ENCODE measurements around the gene GLI3.

GLI3 gene

DNA sequence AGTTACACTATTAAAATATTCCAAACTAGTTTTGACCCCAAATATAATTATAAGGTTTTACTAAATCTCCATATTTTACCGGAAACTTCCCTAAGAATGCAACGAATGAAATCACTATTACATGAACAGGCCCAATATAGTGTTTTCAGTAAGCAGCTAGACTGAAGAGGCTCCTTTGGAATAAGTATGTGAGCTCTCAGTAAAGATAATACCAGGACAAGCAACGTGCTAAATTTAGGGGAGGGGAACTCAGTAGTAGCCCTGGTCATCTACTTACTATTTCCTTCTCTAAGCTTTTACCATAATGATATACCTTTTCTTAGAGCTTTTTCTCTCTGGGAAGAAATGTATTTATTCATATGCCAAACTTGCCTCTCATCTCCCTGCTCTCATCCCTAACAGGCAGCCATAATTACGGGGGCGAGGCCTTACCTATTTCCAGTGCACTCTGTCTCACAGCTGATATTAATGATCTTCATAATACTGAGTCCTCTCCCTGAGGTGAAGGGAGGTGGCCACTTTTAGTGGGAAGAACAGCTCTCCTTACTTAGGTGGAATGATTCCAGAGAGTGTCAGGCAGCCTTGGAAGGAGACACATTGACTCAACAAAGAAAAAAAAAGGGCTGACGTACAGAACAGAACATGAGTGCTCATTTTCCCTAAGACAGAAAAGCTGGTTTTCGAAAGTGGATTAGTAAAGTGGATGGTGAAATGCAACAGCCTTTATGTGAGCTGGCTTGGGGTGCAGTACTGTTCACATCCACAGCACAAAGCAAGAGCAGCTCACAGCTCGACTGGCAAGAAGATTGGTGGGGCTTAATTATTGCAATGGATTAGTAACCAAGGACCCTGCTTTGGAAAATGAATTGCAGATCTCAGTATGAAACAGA, 165.4 kb downstream of the GLI3 start:
- DNase-seq, result no peak

GRCh38 chr7:42070068-42070467, 166.9 kb downstream of the GLI3 start:
- DNase-seq, result no peak

- no peak for DNase-seq
Observed at GRCh38 chr7:42069590-42069989, 167.4 kb downstream of the GLI3 start.

DNA sequence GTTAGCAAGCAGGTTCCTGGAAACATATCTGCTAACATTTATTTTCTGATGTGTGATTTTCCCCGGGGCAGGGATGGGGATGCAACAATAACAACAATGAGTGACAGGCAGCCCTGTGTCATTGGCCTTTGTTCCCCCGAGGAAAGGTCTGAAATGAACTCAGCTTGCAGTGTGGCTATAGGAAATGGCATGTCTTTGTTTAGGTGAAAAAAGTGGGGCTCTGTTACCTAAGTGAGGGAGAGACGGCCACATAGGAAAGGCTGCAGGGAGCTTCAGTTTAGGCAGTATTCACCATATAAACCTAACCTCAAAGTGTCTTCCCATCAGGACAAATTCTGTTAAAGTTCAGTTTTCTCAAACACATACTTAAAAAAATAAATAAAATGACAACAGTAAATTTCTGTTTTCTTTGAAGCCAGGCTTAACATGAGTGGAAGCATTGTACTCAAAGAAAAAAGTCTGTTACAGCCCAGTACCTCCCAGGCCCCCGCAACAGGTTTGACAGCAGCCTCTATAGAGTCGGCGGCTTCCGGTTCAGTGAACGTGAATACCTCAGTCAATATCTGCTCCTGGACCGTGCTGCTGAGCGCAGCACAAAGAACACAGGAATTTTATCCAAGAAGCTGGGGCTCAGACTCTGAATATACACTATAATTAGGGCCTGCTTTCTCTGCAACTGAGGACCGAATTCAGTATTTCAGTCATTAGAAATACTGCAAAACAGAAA, 168.3 kb downstream of the GLI3 start:
- DNase-seq, result no peak

DNA sequence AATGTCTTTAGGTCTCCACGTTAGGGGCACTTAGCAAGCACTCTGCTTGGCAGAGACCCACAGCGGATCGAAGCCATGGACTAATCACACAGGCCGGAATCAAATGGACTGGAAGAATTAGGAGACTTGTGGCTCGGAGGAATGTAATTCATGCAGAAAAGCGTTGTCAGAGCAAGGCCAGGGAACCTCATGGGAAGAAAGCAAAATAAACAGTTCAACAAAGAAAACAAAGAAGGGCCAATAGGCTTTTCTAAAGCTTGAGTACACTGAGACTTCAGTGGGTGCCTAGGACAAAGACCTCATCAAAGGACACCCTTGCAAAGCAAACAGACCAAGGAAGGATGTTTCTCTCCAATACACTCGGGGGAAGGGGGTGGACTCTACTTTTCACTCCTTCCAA, 171.1 kb downstream of the GLI3 start:
- no peak for DNase-seq

DNA sequence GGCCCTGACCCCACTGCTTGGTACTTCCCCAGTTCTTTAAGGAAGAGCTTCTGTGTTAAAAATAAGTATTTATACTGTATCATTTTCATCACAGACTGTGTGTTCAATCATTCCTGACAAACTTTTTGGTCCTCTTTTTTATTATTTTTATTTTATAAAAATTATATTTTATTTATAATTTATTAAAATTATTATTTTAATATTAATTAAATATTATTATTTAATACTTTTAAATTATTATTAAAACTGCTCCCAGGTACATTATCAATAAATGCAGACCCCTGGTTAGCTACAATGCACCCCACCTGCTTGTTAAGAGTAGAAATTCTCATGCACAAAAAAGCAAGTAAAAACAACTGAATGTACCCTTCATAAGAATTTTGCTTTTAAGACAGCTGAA, 172.0 kb downstream of the GLI3 start:
- DNase-seq, result no peak

DNA sequence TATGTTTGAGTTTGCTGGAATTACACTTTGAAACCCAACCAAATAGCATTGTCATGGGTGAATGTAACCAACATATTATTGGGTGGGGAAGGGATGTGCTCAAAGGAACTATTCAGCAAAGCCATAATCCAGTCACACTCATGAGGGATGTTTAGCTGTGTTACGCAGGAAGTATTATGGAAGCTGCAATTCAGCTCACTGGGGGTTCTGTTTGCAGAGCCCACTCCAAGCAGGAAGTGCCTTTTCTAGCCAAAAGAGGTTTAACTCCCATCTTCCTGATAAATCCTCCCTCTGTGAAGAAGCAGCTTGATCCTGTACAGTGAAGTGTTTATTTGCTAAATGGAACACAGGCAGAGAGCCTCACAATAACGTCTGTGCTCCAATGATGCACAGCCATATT, 172.5 kb downstream of the GLI3 start:
- DNase-seq, result no peak

- no peak for DNase-seq
Observed at GRCh38 chr7:42059275-42059674, 177.7 kb downstream of the GLI3 start.

- DNase-seq, result no peak
Observed at GRCh38 chr7:42057331-42057730, 179.7 kb downstream of the GLI3 start.

DNA sequence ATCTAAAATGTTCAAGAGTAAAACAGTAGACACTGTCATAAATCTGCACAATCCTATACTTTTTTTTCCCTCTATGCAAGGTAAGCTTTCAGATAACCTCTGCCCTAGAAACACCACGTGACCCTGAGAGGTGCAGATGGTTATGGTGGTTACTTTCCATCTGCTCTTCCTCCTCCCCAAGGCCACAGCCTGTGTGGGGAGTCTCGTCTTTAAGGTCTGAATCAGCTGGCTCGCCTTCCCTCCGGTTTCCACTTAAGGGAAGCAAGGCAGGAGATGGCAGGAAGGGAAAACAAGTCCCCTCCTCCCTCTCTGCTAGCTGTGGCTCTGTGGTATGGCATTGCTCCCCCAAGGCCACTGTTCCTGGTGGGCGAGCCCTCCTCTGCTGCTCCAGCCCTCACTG, 181.8 kb downstream of the GLI3 start:
- no peak for DNase-seq

- DNase-seq, result no peak
Observed at GRCh38 chr7:42053834-42054233, 183.2 kb downstream of the GLI3 start.

GRCh38 chr7:42049761-42050160, 187.2 kb downstream of the GLI3 start:
- no peak for DNase-seq

DNA sequence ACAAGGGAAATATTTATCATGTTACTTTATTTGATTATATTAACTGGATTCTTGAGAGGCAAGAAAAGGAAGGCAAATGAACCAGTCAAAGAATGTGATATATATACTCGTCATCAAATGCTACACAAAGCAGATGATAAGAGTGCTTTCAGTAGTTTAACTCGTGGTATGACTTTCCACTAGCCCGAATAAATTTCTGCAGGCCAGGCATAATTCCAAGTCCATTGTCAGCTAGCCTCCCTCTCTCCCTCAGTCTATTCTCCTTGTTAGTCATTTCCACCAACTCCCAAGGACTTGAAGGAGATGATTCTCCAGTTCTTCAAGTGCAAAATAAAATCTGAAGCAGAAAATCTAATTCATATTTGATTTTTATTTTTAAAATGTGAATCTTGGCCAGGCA, 190.5 kb downstream of the GLI3 start:
- DNase-seq, result no peak

DNA sequence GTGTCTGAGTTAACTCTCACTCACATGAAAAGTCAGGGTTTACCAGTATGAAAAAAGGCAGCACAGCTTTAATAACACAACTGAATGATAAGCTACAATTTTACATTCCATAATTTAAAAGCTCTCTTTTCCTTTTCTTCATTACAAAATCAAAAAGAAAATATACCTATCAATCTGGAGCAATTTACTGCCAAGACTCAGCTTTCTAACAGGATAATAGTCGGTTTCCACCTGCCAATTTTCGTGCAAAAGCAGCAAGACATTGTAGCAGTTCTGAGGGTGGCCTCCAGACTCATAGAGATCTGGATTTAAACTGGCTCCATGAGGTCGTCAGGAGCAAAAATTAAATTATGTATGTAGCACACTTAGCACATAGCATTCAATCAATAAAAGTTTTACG, 191.0 kb downstream of the GLI3 start:
- DNase-seq, result no peak

- DNase-seq, result no peak
Observed at GRCh38 chr7:42039921-42040320, 197.1 kb downstream of the GLI3 start.

- DNase-seq, result no peak
Observed at GRCh38 chr7:42035210-42035609, 201.8 kb downstream of the GLI3 start.

- DNase-seq, result no peak
Observed at GRCh38 chr7:42033480-42033879, 203.5 kb downstream of the GLI3 start.

DNA sequence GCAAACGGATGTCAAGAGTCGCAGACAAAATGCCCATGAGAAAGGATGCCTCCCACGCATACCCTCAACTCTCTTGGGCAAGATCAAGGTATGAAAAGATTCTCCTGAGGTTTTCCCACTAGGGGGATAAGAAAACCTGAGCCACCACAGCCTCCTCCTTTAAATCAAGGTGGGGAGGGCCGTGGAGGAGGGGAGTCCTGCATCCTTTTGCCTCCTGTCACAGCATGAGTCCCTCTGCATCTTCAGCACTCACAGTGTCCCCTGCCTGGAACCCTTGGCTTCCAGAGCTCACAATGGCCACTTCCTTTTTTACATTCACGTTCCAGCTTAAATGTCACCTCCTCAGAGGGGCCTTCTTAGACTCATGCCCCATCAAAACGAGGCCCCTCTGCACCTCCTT, 207.6 kb downstream of the GLI3 start:
- no peak for DNase-seq

DNA sequence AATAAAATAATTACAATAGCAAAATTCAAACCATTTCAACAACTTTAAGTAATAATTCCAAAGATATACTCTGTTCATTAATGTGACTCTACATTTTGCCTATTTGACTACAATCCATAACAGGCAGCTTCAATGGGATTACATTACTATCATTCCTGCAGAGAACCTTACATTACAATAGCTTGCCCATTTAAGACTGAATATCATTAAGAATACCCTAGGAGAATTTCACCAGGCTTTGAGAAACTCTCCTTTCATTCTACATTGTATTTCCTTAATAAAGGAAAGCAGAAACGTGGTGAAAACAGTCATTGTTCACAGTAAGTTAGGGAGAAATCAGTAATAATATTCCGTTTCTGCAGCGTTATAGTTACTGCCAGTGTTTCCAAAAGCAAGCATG, 209.5 kb downstream of the GLI3 start:
- DNase-seq, result no peak

DNA sequence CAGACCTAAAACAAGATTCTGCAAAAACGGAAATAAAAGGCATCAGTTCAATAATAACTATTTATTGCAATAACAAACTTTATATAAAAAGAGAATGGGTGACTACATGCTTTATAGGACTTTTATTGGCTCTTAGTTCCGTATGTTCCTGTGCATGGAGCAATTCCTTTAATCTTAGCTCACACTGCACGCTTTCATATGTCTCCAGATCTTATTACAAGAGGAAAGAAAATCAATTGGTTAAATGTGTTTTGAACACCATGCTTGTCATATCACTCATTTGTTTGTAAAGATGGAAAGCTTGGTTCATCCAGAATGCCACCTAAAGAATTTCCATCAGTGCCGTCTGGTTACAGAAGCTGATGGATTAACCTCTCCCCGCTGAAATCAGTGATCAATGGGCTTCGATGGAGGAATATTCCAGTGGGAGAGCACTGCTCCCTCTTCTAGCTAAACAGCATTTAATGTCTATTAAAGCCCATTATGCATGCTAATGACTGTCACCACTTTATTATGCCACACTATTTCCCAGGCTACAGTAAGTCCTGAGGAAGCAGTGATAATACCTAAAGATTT, 210.3 kb downstream of the GLI3 start:
- no peak for DNase-seq

- no peak for DNase-seq
Observed at GRCh38 chr7:42025635-42026375, 211.2 kb downstream of the GLI3 start.

GRCh38 chr7:42024537-42024936, 212.5 kb downstream of the GLI3 start:
- DNase-seq, result no peak

DNA sequence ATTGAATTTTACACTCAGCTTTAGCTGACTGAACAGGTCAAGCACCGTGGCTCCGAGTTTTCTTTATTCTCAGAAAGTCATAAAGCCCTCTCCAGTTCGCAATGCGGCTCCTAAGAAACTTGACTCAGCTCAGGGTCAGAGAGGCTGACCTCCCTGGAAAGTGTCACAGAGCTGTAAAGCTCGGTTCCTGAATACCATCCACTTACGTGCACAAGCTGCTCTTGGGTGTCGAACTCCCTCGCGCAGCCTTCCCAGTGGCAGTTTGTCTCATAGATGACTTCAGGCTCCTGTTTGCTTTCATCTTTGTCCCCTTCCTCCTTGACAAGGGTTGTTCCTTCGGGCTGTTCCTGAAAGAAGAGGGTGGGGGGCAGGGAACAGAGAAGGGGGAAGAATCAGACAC, 213.7 kb downstream of the GLI3 start:
- DNase-seq, result no peak

Measured in stimulated activated CD4-positive, alpha-beta T cell treated with anti-CD3 and anti-CD28 coated beads, Interleukin-4, amount 100 ng/mL, for 1 hour (primary cell).